Measurements from ENCODE around the gene GYG2.
"Not testable (repeated sequence)": the region's sequence is repeated elsewhere in the genome, so short reads cannot be mapped to it uniquely, and the experiment has no call there.

- not testable (repeated sequence) for TF ChIP-seq ZNF274 (IDR thresholded peaks at IDR 0.05; ENCODE audit: low read depth, low read length); YY1 (IDR thresholded peaks at IDR 0.05; ENCODE audit: insufficient read depth, insufficient read length); SUZ12 (IDR thresholded peaks at IDR 0.05; ENCODE audit: extremely low read depth, insufficient read depth, insufficient read length)
Measured at GRCh38 chrX:2926255-2926654, 97.5 kb downstream of the GYG2 start.

Measured in NT2/D1 (cell line).